Neural cell (in vitro differentiated cells): ENCODE results near the gene SMIM13. TPM values are rescaled to one million over a fixed set of nuclear protein-coding genes. Genes with fewer than 3 reads are reported as not detected.

Experiments
- H2AFZ ChIP-seq: fragments of 200-600, 300-800 bp; sonication (generic), shearing (Covaris generic); 2 replicates; pipeline ENCODE4 v1.6.0; 2014; ENCODE audit warnings: low read depth, mild to moderate bottlenecking, antibody characterized with exemption, low read length, moderate library complexity
- H3F3A ChIP-seq: fragments of 200-600 bp; shearing (Covaris generic); 2 replicates; pipeline ENCODE4 v1.6.1; 2016; ENCODE audit warnings: mild to moderate bottlenecking, moderate library complexity, mixed read lengths, antibody characterized with exemption, low read length; ENCODE audit not compliant: insufficient read depth, poor library complexity, severe bottlenecking
- H3K27ac ChIP-seq: fragments of 200-600, 300-800 bp; sonication (generic), shearing (Covaris generic); 2 replicates; pipeline ENCODE4 v1.5.1; 2014; ENCODE audit warnings: mild to moderate bottlenecking, low read length, moderate library complexity
- H3K27me3 ChIP-seq: fragments of 300-800, 200-600 bp; sonication (generic), shearing (Covaris generic); 2 replicates; pipeline ENCODE4 v1.6.0; 2014; ENCODE audit warnings: mild to moderate bottlenecking, low read depth, low read length, moderate library complexity; ENCODE audit not compliant: insufficient read depth
- H3K36me3 ChIP-seq: fragments of 300-800, 200-600 bp; sonication (generic), shearing (Covaris generic); 2 replicates; pipeline ENCODE4 v1.5.1; 2014; ENCODE audit warnings: mild to moderate bottlenecking, antibody characterized with exemption, low read length, moderate library complexity; ENCODE audit not compliant: insufficient read depth
- H3K4me2 ChIP-seq: fragments of 300-800, 200-600 bp; sonication (generic), shearing (Covaris generic); 2 replicates; pipeline ENCODE4 v1.6.0; 2014; ENCODE audit warnings: mild to moderate bottlenecking, low read length
- H3K4me3 ChIP-seq: fragments of 300-800, 200-600 bp; sonication (generic), shearing (Covaris generic); 2 replicates; pipeline ENCODE4 v1.5.1; 2014; ENCODE audit warnings: mild to moderate bottlenecking, low read length, moderate library complexity
- H3K79me2 ChIP-seq: fragments of 200-600 bp; shearing (Covaris generic); replicated peaks from 2 replicates; pipeline ENCODE4 v1.6.0; 2014; ENCODE audit warnings: mild to moderate bottlenecking, low read length, moderate library complexity; ENCODE audit not compliant: insufficient read depth
- H3K9ac ChIP-seq: fragments of 300-800, 200-600 bp; sonication (generic), shearing (Covaris generic); 2 replicates; pipeline ENCODE4 v1.6.1; 2016; ENCODE audit warnings: mild to moderate bottlenecking, low read length, mixed read lengths
- H3K9me2 ChIP-seq: fragments of 200-600 bp; shearing (Covaris generic); 2 replicates; pipeline ENCODE4 v1.6.1; 2016; ENCODE audit warnings: mild to moderate bottlenecking, low read length, mixed read lengths; ENCODE audit not compliant: insufficient read depth
- H3K9me3 ChIP-seq: fragments of 200-600, 300-800 bp; sonication (generic), shearing (Covaris generic); 2 replicates; pipeline ENCODE4 v1.6.1; 2016; ENCODE audit warnings: mild to moderate bottlenecking, mixed run types, low read length, moderate library complexity, mixed read lengths
- H4K20me1 ChIP-seq: fragments of 200-600 bp; shearing (Covaris generic); 2 replicates; pipeline ENCODE4 v1.6.1; 2016; ENCODE audit warnings: mild to moderate bottlenecking, mixed run types; ENCODE audit not compliant: insufficient read depth
- CTCF ChIP-seq: fragments of 450-650 bp; IDR thresholded peaks from 2 replicates; pipeline ENCODE4 v1.5.1; 2014; ENCODE audit warnings: antibody characterized with exemption, mild to moderate bottlenecking, moderate library complexity; ENCODE audit not compliant: poor library complexity, severe bottlenecking
- EP300 ChIP-seq: fragments of 450-650 bp; conservative IDR thresholded peaks from 2 replicates; pipeline ENCODE4 v1.6.1; 2014; ENCODE audit warnings: antibody characterized with exemption, mild to moderate bottlenecking, moderate library complexity; ENCODE audit not compliant: poor library complexity, severe bottlenecking
- EZH2 ChIP-seq: fragments of 200-600, 300-800 bp; shearing (Covaris generic), sonication (generic); IDR thresholded peaks from 2 replicates; pipeline ENCODE4 v1.6.1; 2014; ENCODE audit warnings: antibody characterized with exemption, low read length, borderline replicate concordance, mild to moderate bottlenecking; ENCODE audit not compliant: insufficient read depth, poor library complexity, severe bottlenecking
- MXI1 ChIP-seq: fragments of 450-650 bp; conservative IDR thresholded peaks from 2 replicates; pipeline ENCODE4 v1.6.1; 2014; ENCODE audit warnings: antibody characterized with exemption, mild to moderate bottlenecking; ENCODE audit not compliant: poor library complexity, severe bottlenecking
- POLR2AphosphoS5 ChIP-seq: IDR thresholded peaks from 2 replicates; pipeline ENCODE4 v1.6.1; 2012
- RAD21 ChIP-seq: fragments of 450-650 bp; conservative IDR thresholded peaks from 2 replicates; pipeline ENCODE4 v1.6.1; 2014; ENCODE audit warnings: antibody characterized with exemption, mild to moderate bottlenecking, moderate library complexity
- REST ChIP-seq: IDR thresholded peaks from 2 replicates; pipeline ENCODE4 v1.6.1; 2012; ENCODE audit warnings: borderline replicate concordance
- SMC3 ChIP-seq: fragments of 450-650 bp; conservative IDR thresholded peaks from 2 replicates; pipeline ENCODE4 v1.6.1; 2014; ENCODE audit warnings: antibody characterized with exemption, mild to moderate bottlenecking, moderate library complexity; ENCODE audit not compliant: poor library complexity
- TAF1 ChIP-seq: IDR thresholded peaks from 2 replicates; pipeline ENCODE4 v1.6.1; 2012; ENCODE audit warnings: low read depth
- polyA minus RNA-seq: library from RNA; depleted of rRNA, polyadenylated mRNA; stranded (reverse); fragments of >200 nt; gene quantifications from 2 replicates; pipeline ENCODE4 v1.2.3, GENCODE V29; 2014
- polyA plus RNA-seq: library from polyadenylated mRNA; depleted of rRNA; stranded (reverse); fragments of >200 nt; gene quantifications from 2 replicates; pipeline ENCODE4 v1.2.3, GENCODE V29; 2014

Gene SMIM13
- polyA plus RNA-seq (47.5 and 51.0 TPM in 2 replicates), polyA minus RNA-seq (91.1 TPM in 2 replicates)

- H3K36me3 ChIP-seq = no peaks in the 10 kb centered on the region
- TF ChIP-seq MXI1 (no peak), POLR2AphosphoS5 (peak; percentile 87), EP300 (peak; percentile 22), TAF1 (no peak), RAD21 (no peak), REST (peak; percentile 1), CTCF (peak; percentile 87), SMC3 (no peak), EZH2 (no peak)
- no peaks in the 10 kb centered on the region for H3K9me2 ChIP-seq
- peak within 1 kb of the TSS; percentile 96 for H3K4me2 ChIP-seq
- H3K27ac ChIP-seq = peak within 1 kb of the TSS; percentile 79
- H4K20me1 ChIP-seq = no peaks in the 10 kb centered on the region
- H2AFZ ChIP-seq = peak within 1 kb of the TSS; percentile 92
- peaks cover 24% of the 10 kb centered on the region for H3K79me2 ChIP-seq
- H3K9ac ChIP-seq = peak within 1 kb of the TSS; percentile 93
- H3F3A ChIP-seq = peaks cover 9% of the 10 kb centered on the region
- peak within 1 kb of the TSS; percentile 97 for H3K4me3 ChIP-seq
- no peaks in the 10 kb centered on the region for H3K27me3 ChIP-seq
- no peaks in the 10 kb centered on the region for H3K9me3 ChIP-seq
Measured at GRCh38 chr6:11093626-11094410, at the start of gene SMIM13. Gene SMIM13 (plus strand): TSS chr6:11093834. CDS start chr6:11094314, 480 bp downstream.

GRCh38 chr6:11043961-11044711 is 49.5 kb upstream of the SMIM13 start, which contains the start of gene ELOVL2:
Gene ELOVL2 (minus strand): TSS chr6:11044305. CDS start chr6:11044230, 75 bp downstream.
- TF ChIP-seq TAF1 = no peak
- peak; percentile 22 for TF ChIP-seq EP300
- peak; percentile 3 for TF ChIP-seq MXI1
- no peak for TF ChIP-seq REST
- no peak for TF ChIP-seq SMC3
- TF ChIP-seq CTCF = peak; percentile 92
- TF ChIP-seq RAD21 = no peak
- no peak for TF ChIP-seq POLR2AphosphoS5
- no peak within 1 kb of the TSS for H3K4me2 ChIP-seq
- H4K20me1 ChIP-seq = no peaks in the 10 kb centered on the region
- H3K27ac ChIP-seq = no peak within 1 kb of the TSS
- H3K9me2 ChIP-seq = no peaks in the 10 kb centered on the region
- no peaks in the 10 kb centered on the region for H3F3A ChIP-seq
- H3K9me3 ChIP-seq = peaks cover 6% of the 10 kb centered on the region
- H2AFZ ChIP-seq = peak within 1 kb of the TSS; percentile 53
- H3K4me3 ChIP-seq = peak within 1 kb of the TSS; percentile 82
- peak within 1 kb of the TSS; percentile 55 for H3K9ac ChIP-seq
- H3K27me3 ChIP-seq = peaks cover 27% of the 10 kb centered on the region
- no peaks in the 10 kb centered on the region for H3K79me2 ChIP-seq
- H3K36me3 ChIP-seq = no peaks in the 10 kb centered on the region
